ENCODE measurements around the gene NOTCH1.

The NOTCH1 gene

GRCh38 chr9:136482046-136482792 is 63.6 kb downstream of the NOTCH1 start:
- peak; percentile 39 for DNase-seq

- no peak for DNase-seq
These were observed 64.3 kb downstream of the NOTCH1 start for GRCh38 chr9:136481558-136481957.

GRCh38 chr9:136476369-136477150 is 69.3 kb downstream of the NOTCH1 start:
- DNase-seq: no peak

- no peak for DNase-seq
These were observed 70.6 kb downstream of the NOTCH1 start for GRCh38 chr9:136474974-136475865.

- no peak for DNase-seq
These were observed 71.7 kb downstream of the NOTCH1 start for GRCh38 chr9:136474021-136474640.

GRCh38 chr9:136473354-136473721 is 72.5 kb downstream of the NOTCH1 start:
- no peak for DNase-seq

- no peak for DNase-seq
These were observed 73.1 kb downstream of the NOTCH1 start for GRCh38 chr9:136472640-136473353.

- no peak for DNase-seq
These were observed 73.9 kb downstream of the NOTCH1 start for GRCh38 chr9:136471802-136472487.

GRCh38 chr9:136470792-136471469 is 74.9 kb downstream of the NOTCH1 start:
- no peak for DNase-seq

- DNase-seq: no peak
These were observed 75.5 kb downstream of the NOTCH1 start for GRCh38 chr9:136470356-136470755.

GRCh38 chr9:136467766-136468165 is 78.1 kb downstream of the NOTCH1 start:
- no peak for DNase-seq

GRCh38 chr9:136466155-136466541 is 79.7 kb downstream of the NOTCH1 start:
- no peak for DNase-seq

- no peak for DNase-seq
These were observed 80.2 kb downstream of the NOTCH1 start for GRCh38 chr9:136465500-136466154.

GRCh38 chr9:136464241-136464640 is 81.6 kb downstream of the NOTCH1 start:
- no peak for DNase-seq

GRCh38 chr9:136463578-136463977 is 82.3 kb downstream of the NOTCH1 start:
- no peak for DNase-seq

GRCh38 chr9:136462664-136463063 is 83.2 kb downstream of the NOTCH1 start:
- no peak for DNase-seq

GRCh38 chr9:136460772-136461325 is 85.0 kb downstream of the NOTCH1 start:
- DNase-seq: no peak

GRCh38 chr9:136459425-136459824 is 86.4 kb downstream of the NOTCH1 start:
- no peak for DNase-seq

- no peak for DNase-seq
These were observed 88.5 kb downstream of the NOTCH1 start for GRCh38 chr9:136457326-136457725.

GRCh38 chr9:136456258-136456657 is 89.6 kb downstream of the NOTCH1 start:
- DNase-seq: no peak
